NT2/D1 (cell line): ENCODE data around the gene PAWR.

Experiments used
- SUZ12 ChIP-seq: IDR thresholded peaks from 2 replicates; pipeline ENCODE4 v1.6.1; 2011; ENCODE audit not compliant: insufficient read length, insufficient read depth; ENCODE audit errors: extremely low read depth
- YY1 ChIP-seq: IDR thresholded peaks from 2 replicates; pipeline ENCODE4 v1.6.1; 2011; ENCODE audit not compliant: insufficient read length, insufficient read depth
- ZNF274 ChIP-seq: IDR thresholded peaks from 2 replicates; pipeline ENCODE4 v1.6.1; 2011; ENCODE audit warnings: mild to moderate bottlenecking, low read depth, low read length

DNA sequence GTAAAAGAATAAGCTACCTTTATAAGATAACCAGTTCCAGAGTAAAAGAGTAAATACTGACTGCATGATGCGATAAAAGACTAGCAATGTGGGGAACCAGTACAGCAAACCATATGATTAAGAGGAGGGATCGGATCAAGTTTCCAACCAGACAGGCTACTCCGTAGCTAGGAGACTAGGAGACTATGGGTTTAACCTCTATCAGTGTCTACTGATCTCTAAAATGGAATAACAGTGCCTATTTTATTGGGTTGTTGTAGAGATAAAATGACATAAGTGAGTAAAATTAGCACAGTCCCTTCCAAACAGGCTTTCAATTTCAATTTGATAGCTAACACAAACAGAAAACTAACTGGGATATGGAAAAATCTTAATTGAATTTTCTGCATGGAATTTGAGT is 76.0 kb downstream of the PAWR start:
- TF ChIP-seq SUZ12 (no peak), ZNF274 (no peak), YY1 (no peak)
